Thymus (tissue), 11 donors: Measurements from ENCODE around the gene ZFP1. TPM values are rescaled to one million over a fixed set of nuclear protein-coding genes. Genes with fewer than 3 reads are reported as not detected.

Experiments
- DNase-seq, 9 donors: peaks; one replicate each; pipeline ENCODE4 v3.0.0-alpha.2; 2013; ENCODE audit warnings: low spot score in 9 of 9, low read depth in 6 of 9, missing footprints in 1 of 9
- H3K27ac ChIP-seq, 2 donors: one replicate each; pipeline ENCODE4 v1.5.1; 2013; ENCODE audit warnings: control low read depth in 1 of 2, low read depth in 1 of 2, low read length in 1 of 2, mild to moderate bottlenecking in 1 of 2, moderate library complexity in 1 of 2
- H3K27me3 ChIP-seq, 2 donors: one replicate each; pipeline ENCODE4 v1.5.1; 2013; ENCODE audit warnings: low read length in 1 of 2; ENCODE audit not compliant: control insufficient read depth in 2 of 2, insufficient read depth in 1 of 2
- H3K36me3 ChIP-seq, 2 donors: one replicate each; pipeline ENCODE4 v1.5.1; 2013; ENCODE audit warnings: low read length in 1 of 2, mild to moderate bottlenecking in 1 of 2, moderate library complexity in 1 of 2; ENCODE audit not compliant: control insufficient read depth in 2 of 2, insufficient read depth in 2 of 2
- H3K4me1 ChIP-seq, 2 donors: one replicate each; pipeline ENCODE4 v1.5.1; 2013; ENCODE audit warnings: low read length in 2 of 2; ENCODE audit not compliant: control insufficient read depth in 2 of 2, insufficient read depth in 2 of 2
- H3K4me3 ChIP-seq, 2 donors: one replicate each; pipeline ENCODE4 v1.5.1; 2013; ENCODE audit warnings: low read length in 2 of 2, control low read depth in 1 of 2, mild to moderate bottlenecking in 1 of 2
- H3K9me3 ChIP-seq, 2 donors: one replicate each; pipeline ENCODE4 v1.5.1; 2013; ENCODE audit warnings: low read length in 1 of 2, mild to moderate bottlenecking in 1 of 2; ENCODE audit not compliant: control insufficient read depth in 2 of 2, insufficient read depth in 1 of 2
- WGBS: extraction: QIAGEN DNeasy Blood & Tissue Kit; methylation state at CpG from one replicate; pipeline ENCODE4 v1.1.7; 2013; 5-methylcytosine and 5-hydroxymethylcytosine counted together
- polyA plus RNA-seq: library from polyadenylated mRNA; stranded (reverse); fragments of 200-250 nt; gene quantifications from one replicate; pipeline ENCODE4 v1.2.3, GENCODE V29; 2013
- total RNA-seq: library from RNA; stranded (reverse); fragments of 120-200 nt; gene quantifications from one replicate; pipeline ENCODE4 v1.2.4, GENCODE V29; 2013
- donor health status: healthy.

Gene ZFP1
- total and polyA plus RNA-seq, 2 donors, result 10.8 to 26.5 TPM

- Histone ChIP-seq H3K27ac (no peak overlapping the region), H3K27me3 (peaks cover 5 to 29% of the 10 kb centered on the region in 2 donors), H3K36me3 (no peaks in the 10 kb centered on the region), H3K4me3 (no peak overlapping the region), H3K9me3 (no peaks in the 10 kb centered on the region), H3K4me1 (peaks cover 0 to 2% of the 10 kb centered on the region in 2 donors)
- WGBS, result 93% methylated on average over 4 of the region's 4 CpGs
- no peak for DNase-seq
These were observed 44.9 kb downstream of the ZFP1 start for GRCh38 chr16:75193265-75193650.

DNA sequence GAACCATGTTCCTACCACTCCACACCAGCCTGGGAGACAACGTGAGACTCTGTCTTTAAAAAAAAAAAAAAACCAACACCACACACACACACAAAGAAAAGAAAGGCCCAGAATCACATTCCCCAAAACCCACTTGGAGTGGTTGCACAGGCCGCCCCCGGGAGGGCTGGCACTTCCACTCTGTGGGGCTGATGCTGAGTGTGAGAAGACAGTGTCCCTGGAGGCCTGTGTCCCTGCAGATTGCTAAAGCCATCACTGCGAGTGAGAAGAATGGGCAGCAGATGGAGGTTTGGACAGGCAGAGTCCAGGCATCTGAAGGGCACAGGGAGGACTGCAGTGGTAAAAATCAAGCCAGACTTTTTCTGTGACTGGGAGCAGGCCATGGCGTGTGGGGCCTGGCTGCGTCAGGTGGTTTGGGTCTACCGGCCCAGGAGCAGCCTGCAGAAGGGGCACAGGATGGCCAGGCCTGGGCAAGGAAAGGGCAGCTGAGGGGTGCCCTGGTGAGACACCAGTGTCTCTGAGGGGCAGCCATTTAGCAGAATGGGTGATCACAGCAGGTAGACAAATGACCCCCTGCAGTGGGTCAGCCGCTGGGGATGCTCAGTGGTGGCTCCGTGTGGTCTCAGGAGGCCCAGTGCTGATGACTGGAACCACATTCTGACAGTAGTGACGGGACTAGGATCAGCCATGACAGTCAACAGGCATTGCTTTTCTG lies 45.6 kb downstream of the ZFP1 start:
- no peaks in the 10 kb centered on the region for H3K36me3 ChIP-seq
- no peak for DNase-seq
- peaks cover 0 to 2% of the 10 kb centered on the region in 2 donors for H3K4me1 ChIP-seq
- H3K9me3 ChIP-seq, result no peaks in the 10 kb centered on the region
- peaks cover 6 to 30% of the 10 kb centered on the region in 2 donors for H3K27me3 ChIP-seq
- H3K4me3 ChIP-seq, result no peak overlapping the region
- no peak overlapping the region for H3K27ac ChIP-seq
- WGBS, result 94% methylated on average over 10 of the region's 10 CpGs

DNA sequence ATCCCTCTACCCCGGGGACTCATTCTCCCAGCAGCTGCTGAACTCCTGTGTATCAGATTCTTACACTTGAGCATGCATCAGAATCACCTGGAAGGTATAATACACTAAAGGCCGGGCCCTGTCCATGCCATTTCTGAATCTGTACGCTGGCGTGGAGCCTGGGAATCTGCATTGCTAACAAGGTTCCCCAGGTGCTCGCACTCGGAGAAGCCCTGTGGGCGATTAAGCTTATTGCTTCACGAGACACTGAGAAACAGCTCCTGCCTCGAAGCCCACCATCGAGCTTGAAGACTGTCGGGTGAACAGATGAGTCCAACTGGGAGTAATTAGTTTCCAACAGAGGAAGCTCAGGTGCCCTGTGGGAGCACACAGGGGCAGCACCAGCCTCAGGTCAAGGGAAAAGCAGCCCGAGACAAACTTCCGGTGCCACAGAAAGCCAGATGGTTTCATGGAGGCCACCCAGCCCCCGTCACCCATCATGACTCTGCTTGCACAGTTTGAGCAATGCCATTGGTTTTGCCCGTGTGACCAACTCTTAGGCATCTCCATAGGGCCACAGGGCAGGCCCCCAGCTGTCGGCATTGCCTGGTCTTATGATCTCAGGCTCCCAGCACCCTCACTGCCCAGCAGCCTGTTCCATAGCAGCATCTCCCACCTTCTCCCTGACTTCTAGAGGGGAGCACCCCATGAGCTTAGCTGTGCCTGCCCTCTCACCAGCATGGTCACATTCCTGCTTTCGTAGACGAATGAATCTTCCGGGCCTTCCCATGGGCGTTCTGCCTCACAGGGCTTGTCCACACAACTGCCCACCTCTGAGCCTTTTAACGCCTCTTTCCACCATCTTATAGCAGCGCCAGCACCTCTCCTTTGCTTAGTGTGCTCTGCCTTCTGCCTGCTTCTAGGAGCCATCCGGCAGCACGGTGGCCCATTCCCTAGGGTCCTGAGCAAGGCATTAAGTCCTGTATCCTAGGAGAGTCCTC lies 47.8 kb downstream of the ZFP1 start:
- 91% methylated on average over 24 of the region's 24 CpGs for WGBS
- Histone ChIP-seq H3K4me1 (peaks cover 4 to 5% of the 10 kb centered on the region in 2 donors), H3K27ac (no peak overlapping the region), H3K4me3 (no peak overlapping the region), H3K36me3 (no peaks in the 10 kb centered on the region), H3K9me3 (no peaks in the 10 kb centered on the region), H3K27me3 (peaks cover 6 to 25% of the 10 kb centered on the region in 2 donors)
- DNase-seq, result no peak

DNA sequence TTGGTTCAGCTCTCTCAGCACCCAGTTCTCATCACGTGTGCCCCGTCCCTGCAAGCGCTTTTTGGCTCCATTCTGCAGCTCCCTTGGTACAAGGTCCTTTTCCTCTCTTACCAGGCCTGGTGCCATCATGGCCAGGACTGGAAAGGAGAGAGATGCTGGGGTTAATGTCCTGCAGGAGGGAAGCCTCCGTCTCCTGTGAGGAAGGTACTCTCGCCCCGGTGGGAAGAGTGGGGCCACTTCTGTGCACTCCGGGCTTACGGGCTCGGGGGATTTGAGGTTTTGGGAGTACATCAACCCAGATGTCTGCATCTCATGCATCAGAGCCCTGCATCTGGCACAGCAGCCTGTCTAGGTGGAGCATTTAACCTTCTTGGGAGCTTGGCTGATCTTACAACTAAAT lies 48.5 kb downstream of the ZFP1 start:
- WGBS, result 83% methylated on average over 9 of the region's 9 CpGs

DNA sequence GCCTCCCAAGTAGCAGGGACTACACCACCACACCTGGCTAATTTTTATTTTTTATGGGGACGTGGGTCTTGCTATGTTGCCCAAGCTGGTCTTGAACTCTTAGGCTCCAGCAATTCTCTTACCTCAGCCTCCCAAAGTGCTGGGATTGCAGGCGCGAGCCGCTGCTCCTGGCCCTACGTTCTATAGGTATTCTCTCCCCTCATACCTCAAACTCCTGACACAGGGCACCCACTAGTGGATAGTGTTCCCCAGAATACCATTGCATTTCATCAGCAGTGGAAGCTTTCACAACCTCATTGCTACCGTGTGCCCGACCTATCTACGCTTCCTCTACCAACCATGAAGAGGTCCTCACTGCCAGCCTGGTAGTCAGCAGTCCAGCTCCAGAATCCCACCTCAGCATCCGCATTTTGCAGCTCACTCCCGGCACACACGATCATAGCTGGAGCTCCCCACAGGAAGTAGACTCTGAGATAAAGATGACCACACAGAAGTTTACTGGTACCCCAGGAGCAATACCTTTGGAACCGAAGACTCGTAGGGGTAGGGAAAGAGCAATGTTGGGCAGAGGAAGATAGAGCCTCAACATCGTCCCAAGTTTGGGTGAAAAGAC lies 49.3 kb downstream of the ZFP1 start:
- Histone ChIP-seq H3K4me1 (peaks cover 10 to 12% of the 10 kb centered on the region in 2 donors), H3K9me3 (no peaks in the 10 kb centered on the region), H3K4me3 (no peak overlapping the region), H3K36me3 (no peaks in the 10 kb centered on the region), H3K27me3 (peaks cover 6 to 25% of the 10 kb centered on the region in 2 donors), H3K27ac (no peak overlapping the region)
- no peak for DNase-seq
- 51% methylated on average over 14 of the region's 14 CpGs for WGBS

More for the DNA sequence above, 48.5 kb downstream of the ZFP1 start:
- no peaks in the 10 kb centered on the region for H3K36me3 ChIP-seq
- peaks cover 6 to 25% of the 10 kb centered on the region in 2 donors for H3K27me3 ChIP-seq
- H3K9me3 ChIP-seq, result no peaks in the 10 kb centered on the region
- no peak overlapping the region for H3K4me3 ChIP-seq
- no peak overlapping the region for H3K27ac ChIP-seq
- no peak for DNase-seq
- H3K4me1 ChIP-seq, result peaks cover 7 to 10% of the 10 kb centered on the region in 2 donors

DNA sequence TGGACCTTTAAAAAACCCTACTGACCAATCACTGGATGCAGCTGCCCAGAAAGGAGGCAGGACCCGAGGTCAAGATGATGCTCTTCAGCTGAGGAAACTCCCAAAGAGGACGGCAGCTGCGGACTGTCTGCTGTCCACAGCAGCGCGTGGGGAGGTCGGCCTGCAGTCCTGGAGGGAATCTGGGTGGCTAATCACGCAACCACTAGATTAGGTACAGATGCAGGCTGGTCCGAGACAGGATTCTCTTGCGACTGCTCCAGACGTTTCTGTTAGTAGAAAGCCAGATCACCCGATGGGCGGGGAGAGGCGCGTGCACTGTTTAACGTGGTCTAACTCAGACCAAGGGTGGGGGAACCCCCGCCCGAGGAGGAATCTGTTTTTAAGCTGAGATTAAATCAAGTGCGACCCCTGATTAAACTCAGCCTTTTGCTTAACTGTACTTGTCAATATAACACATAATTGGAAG lies 49.8 kb downstream of the ZFP1 start:
- Histone ChIP-seq H3K27ac (no peak overlapping the region), H3K36me3 (no peaks in the 10 kb centered on the region), H3K27me3 (peaks cover 6 to 25% of the 10 kb centered on the region in 2 donors), H3K4me3 (no peak overlapping the region), H3K9me3 (no peaks in the 10 kb centered on the region), H3K4me1 (peaks cover 10 to 12% of the 10 kb centered on the region in 2 donors)
- DNase-seq, result no peak
- WGBS, result 67% methylated on average over 18 of the region's 18 CpGs

GRCh38 chr16:75202069-75202590 lies 53.8 kb downstream of the ZFP1 start:
- WGBS, result over 99% methylated on average over 13 of the region's 13 CpGs
- peaks cover 10 to 12% of the 10 kb centered on the region in 2 donors for H3K4me1 ChIP-seq
- H3K4me3 ChIP-seq, result no peak overlapping the region
- no peak overlapping the region for H3K27ac ChIP-seq
- no peaks in the 10 kb centered on the region for H3K9me3 ChIP-seq
- H3K36me3 ChIP-seq, result no peaks in the 10 kb centered on the region
- no peak for DNase-seq
- H3K27me3 ChIP-seq, result peaks cover 6 to 13% of the 10 kb centered on the region in 2 donors

DNA sequence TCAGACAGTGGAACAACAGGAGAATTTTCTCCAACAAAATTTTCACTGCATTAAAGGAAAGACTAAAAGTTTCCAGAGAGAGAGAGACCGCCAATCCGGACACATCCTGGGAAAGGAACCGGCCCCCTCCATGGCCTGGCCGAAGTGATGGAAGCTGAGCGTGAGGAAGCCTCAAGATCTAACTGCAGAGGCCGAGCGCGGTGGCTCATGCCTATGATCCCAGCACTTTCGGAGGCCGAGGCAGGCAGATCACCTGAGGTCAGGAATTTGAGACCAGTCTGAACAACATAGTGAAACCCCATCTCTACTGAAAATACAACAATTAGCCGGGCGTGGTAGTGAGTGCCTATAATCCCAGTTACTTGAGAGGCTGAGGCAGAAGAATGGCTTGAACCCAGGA lies 54.8 kb downstream of the ZFP1 start:
- peaks cover 2 to 3% of the 10 kb centered on the region in 2 donors for H3K27me3 ChIP-seq
- H3K27ac ChIP-seq, result no peak overlapping the region
- WGBS, result 94% methylated on average over 12 of the region's 12 CpGs
- no peak for DNase-seq
- peaks cover 9 to 10% of the 10 kb centered on the region in 2 donors for H3K4me1 ChIP-seq
- H3K4me3 ChIP-seq, result no peak overlapping the region
- H3K9me3 ChIP-seq, result no peaks in the 10 kb centered on the region
- H3K36me3 ChIP-seq, result no peaks in the 10 kb centered on the region
